Esophagus muscularis mucosa (tissue), 4 donors: ENCODE data around the gene STK4.

Source experiments
- EP300 ChIP-seq: sonication (generic); formaldehyde crosslinking; IDR thresholded peaks from one replicate; pipeline ENCODE4 v1.6.1; 2017; ENCODE audit warnings: antibody characterized with exemption
- POLR2A ChIP-seq: fragments of 450-650 bp; IDR thresholded peaks from one replicate; pipeline ENCODE4 v1.6.1; 2017; ENCODE audit warnings: antibody characterized with exemption, moderate library complexity, mild to moderate bottlenecking, low read depth
- POLR2AphosphoS5 ChIP-seq, 2 donors: sonication (generic); formaldehyde crosslinking; IDR thresholded peaks; one replicate each; pipeline ENCODE4 v1.6.1; 2017; ENCODE audit warnings: antibody characterized with exemption in 2 of 2
- TF ChIP-seq, protein P1 (sequence below), 3 experiments: fragments of 200-600 bp in 2 of 3; fragments of 450-650 bp in 1 of 3; sonication (generic) in 2 of 3; IDR thresholded peaks; one replicate each; pipeline ENCODE4 v1.5.1; 2017 to 2019; ENCODE audit warnings: antibody characterized with exemption in 3 of 3, mild to moderate bottlenecking in 2 of 3, moderate library complexity in 1 of 3

DNA sequence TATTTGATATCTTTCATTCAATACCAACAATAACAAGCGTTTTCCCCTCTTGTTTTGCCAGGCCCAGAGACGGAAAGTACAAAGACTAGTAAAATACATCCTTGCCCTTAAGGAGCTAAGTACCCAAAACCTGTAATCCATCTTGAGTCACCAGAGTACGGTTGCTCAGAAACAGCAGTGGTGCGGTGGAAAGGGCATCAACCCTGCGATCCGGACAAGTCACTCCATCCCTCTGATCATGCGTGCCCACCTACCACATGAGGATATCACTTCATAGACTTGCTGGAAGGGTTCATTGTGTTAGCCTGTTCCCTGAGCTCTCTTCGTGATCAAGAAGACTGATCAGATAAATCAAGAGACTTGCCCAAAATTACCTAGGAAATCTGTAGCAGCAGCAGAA lies 8.0 kb upstream of the STK4 start:
- TF ChIP-seq POLR2A (no peak), EP300 (no peak), POLR2AphosphoS5 (IDR thresholded peaks at IDR 0.05) (no peak)
- TF ChIP-seq, protein P1, sequence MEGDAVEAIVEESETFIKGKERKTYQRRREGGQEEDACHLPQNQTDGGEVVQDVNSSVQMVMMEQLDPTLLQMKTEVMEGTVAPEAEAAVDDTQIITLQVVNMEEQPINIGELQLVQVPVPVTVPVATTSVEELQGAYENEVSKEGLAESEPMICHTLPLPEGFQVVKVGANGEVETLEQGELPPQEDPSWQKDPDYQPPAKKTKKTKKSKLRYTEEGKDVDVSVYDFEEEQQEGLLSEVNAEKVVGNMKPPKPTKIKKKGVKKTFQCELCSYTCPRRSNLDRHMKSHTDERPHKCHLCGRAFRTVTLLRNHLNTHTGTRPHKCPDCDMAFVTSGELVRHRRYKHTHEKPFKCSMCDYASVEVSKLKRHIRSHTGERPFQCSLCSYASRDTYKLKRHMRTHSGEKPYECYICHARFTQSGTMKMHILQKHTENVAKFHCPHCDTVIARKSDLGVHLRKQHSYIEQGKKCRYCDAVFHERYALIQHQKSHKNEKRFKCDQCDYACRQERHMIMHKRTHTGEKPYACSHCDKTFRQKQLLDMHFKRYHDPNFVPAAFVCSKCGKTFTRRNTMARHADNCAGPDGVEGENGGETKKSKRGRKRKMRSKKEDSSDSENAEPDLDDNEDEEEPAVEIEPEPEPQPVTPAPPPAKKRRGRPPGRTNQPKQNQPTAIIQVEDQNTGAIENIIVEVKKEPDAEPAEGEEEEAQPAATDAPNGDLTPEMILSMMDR (IDR thresholded peaks at IDR 0.05): no peak
